Breast epithelium (tissue), 3 donors: ENCODE results near the gene TRPM3.

Experiments used
- CTCF ChIP-seq, 3 donors: fragments of 450-650 bp; IDR thresholded peaks; one replicate each; pipeline ENCODE4 v1.5.1; 2016 to 2017; ENCODE audit warnings: antibody characterized with exemption in 3 of 3, mild to moderate bottlenecking in 3 of 3, moderate library complexity in 3 of 3
- POLR2AphosphoS5 ChIP-seq, 3 donors: sonication (generic); formaldehyde crosslinking; IDR thresholded peaks; one replicate each; pipeline ENCODE4 v1.6.1; 2017; ENCODE audit warnings: antibody characterized with exemption in 3 of 3

GRCh38 chr9:70802206-70802605, 319.2 kb downstream of the TRPM3 start:
- TF ChIP-seq CTCF (IDR thresholded peaks at IDR 0.05): no peak
- TF ChIP-seq POLR2AphosphoS5 (IDR thresholded peaks at IDR 0.05): no peak
